K562 (cell line): ENCODE data around the gene WFDC1.

Source experiments
- MED1 ChIP-seq: sonication (generic); formaldehyde crosslinking; IDR thresholded peaks from 2 replicates; pipeline ENCODE4 v1.8.1; 2023; ENCODE audit warnings: missing genetic modification reagents, borderline replicate concordance
- NFYB ChIP-seq: IDR thresholded peaks from 2 replicates; pipeline ENCODE4 v1.6.1; 2011; ENCODE audit warnings: mild to moderate bottlenecking, moderate library complexity; ENCODE audit not compliant: insufficient read length; ENCODE audit errors: extremely low read depth
- POLR2A ChIP-seq: fragments of 450-650 bp; conservative IDR thresholded peaks from 2 replicates; pipeline ENCODE4 v1.6.1; 2016
- REST ChIP-seq, 2 experiments: fragments of 450-650 bp; formaldehyde crosslinking in 1 of 2; IDR thresholded peaks; 2 replicates each; pipeline versions ENCODE4 v1.4.0 to v1.6.1; 2014 to 2020; ENCODE audit warnings: mild to moderate bottlenecking in 2 of 2, borderline replicate concordance in 1 of 2, low read depth in 1 of 2
- RFX5 ChIP-seq: IDR thresholded peaks from 2 replicates; pipeline ENCODE4 v1.6.1; 2011; ENCODE audit warnings: low read depth, mild to moderate bottlenecking, improper control_type of control experiment, low read length
- STAT6 ChIP-seq: sonication (generic); formaldehyde crosslinking; IDR thresholded peaks from 2 replicates; pipeline ENCODE4 v1.8.1; 2023; ENCODE audit warnings: mild to moderate bottlenecking, missing genetic modification reagents
- ZBTB49 ChIP-seq: sonication (generic); formaldehyde crosslinking; IDR thresholded peaks from 2 replicates; pipeline ENCODE4 v1.8.0; 2022; ENCODE audit warnings: missing genetic modification reagents, mild to moderate bottlenecking, borderline replicate concordance
- ZFP91 ChIP-seq: sonication (generic); formaldehyde crosslinking; IDR thresholded peaks from 2 replicates; pipeline ENCODE4 v1.8.0; 2022; ENCODE audit warnings: mild to moderate bottlenecking, missing genetic modification reagents
- ZNF12 ChIP-seq: sonication (generic); formaldehyde crosslinking; IDR thresholded peaks from 2 replicates; pipeline ENCODE4 v1.4.0; 2020; ENCODE audit warnings: mild to moderate bottlenecking, missing genetic modification reagents

- no peak for TF ChIP-seq RFX5
- TF ChIP-seq STAT6 (CRISPR knock-in tag): no peak
- no peak for TF ChIP-seq ZBTB49 (CRISPR knock-in tag)
- no peak for TF ChIP-seq ZFP91 (CRISPR knock-in tag)
- no peak for TF ChIP-seq ZNF12 (CRISPR knock-in tag)
- TF ChIP-seq REST (IDR thresholded peaks at IDR 0.05; ENCODE audit: borderline replicate concordance): no peak
- TF ChIP-seq REST (CRISPR knock-in tag; IDR thresholded peaks at IDR 0.05; ENCODE audit: low read depth): no peak
- TF ChIP-seq MED1 (CRISPR knock-in tag): no peak
- TF ChIP-seq NFYB: no peak
- TF ChIP-seq POLR2A: no peak
Measured at GRCh38 chr16:84370723-84371552, 76.3 kb downstream of the WFDC1 start.
